ENCODE results near the gene POU6F2. TPM values are rescaled to one million over a fixed set of nuclear protein-coding genes. Genes with fewer than 3 reads are reported as not detected.

The POU6F2 gene
- total RNA-seq, 1 experiment from 2014 or later = 3.9 TPM

DNA sequence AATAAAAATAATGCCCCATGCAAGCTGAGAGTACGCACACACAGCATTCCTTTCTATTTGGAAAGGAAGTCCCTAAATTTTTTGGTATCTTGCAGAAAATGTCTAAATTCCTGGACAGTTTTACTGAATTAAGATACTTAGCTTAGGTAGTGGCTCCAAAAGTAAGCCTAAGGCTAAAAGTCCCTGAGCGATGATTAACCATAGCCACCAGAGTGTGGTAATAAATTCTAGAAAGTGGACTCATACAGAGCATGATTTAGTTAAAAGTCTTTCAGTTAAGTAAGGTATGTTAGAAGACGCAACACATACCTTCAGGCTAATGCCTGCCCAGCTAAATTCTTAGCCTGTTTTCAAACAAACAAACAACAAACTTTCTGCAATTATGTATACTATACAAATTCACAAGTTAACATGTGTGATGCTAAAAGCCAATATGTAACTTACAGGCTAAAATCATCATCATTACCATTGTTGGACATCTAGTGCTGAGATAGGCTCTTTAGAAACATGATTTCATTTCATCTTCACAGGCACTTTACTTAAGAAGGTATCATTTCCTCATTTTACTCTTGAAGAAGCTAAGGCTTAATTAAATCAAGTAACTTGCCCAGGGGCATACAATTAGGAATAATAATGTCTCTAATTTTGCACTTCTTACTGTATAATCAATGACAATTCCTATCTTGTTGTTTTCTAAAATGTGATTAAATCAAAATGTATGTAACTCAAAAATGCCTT, 327.1 kb downstream of the POU6F2 start:
- no peaks in the 10 kb centered on the region for H3K4me1 ChIP-seq
- no peaks in the 10 kb centered on the region for H3K9me3 Mint-ChIP-seq (ENCODE audit: unreplicated experiment)
- TF ChIP-seq CTCF (IDR thresholded peaks at IDR 0.05; ENCODE audit: insufficient read depth in 1 of 2, low read depth in 1 of 2, low read length in 1 of 2, severe bottlenecking in 1 of 2, unreplicated experiment in 1 of 2) = no peak
- peaks cover 12% of the 10 kb centered on the region for H3K27me3 Mint-ChIP-seq (ENCODE audit: insufficient read depth, unreplicated experiment)
- BruUV-seq (replicated peaks) = no TSS peak
- H3K4me1 Mint-ChIP-seq (ENCODE audit: low read depth, unreplicated experiment) = no peaks in the 10 kb centered on the region
- H3K4me3 Mint-ChIP-seq (ENCODE audit: unreplicated experiment) = no peak overlapping the region
- intact Hi-C loops (cut with micrococcal nuclease; ENCODE audit: unreplicated experiment) = loop anchor here (10.0 kb wide), 1 partner anchor 1220 kb away; no protein-coding TSS in a partner anchor
- H3K9me3 ChIP-seq = no peaks in the 10 kb centered on the region
- H3K4me3 ChIP-seq (ENCODE audit: low read depth, low read length) = no peak overlapping the region
- CTCF ChIA-PET = no interaction called here
- DNase-seq = no peak
- H3K36me3 Mint-ChIP-seq (ENCODE audit: insufficient read depth, unreplicated experiment) = no peaks in the 10 kb centered on the region
- no peaks in the 10 kb centered on the region for H3K36me3 ChIP-seq (ENCODE audit: control insufficient read depth, insufficient read depth, low read length)
- no peak overlapping the region for H3K27ac Mint-ChIP-seq (ENCODE audit: unreplicated experiment)
- no peaks in the 10 kb centered on the region for H3K27me3 ChIP-seq (replicated peaks; ENCODE audit: control insufficient read depth, insufficient read depth, low read length)
- POLR2A ChIA-PET = no interaction called here

- Mint-ChIP-seq H3K4me3 (ENCODE audit: unreplicated experiment) (no peak overlapping the region), H3K36me3 (ENCODE audit: insufficient read depth, unreplicated experiment) (no peaks in the 10 kb centered on the region), H3K27ac (ENCODE audit: unreplicated experiment) (no peak overlapping the region), H3K27me3 (ENCODE audit: insufficient read depth, unreplicated experiment) (peaks cover 7% of the 10 kb centered on the region), H3K9me3 (ENCODE audit: unreplicated experiment) (no peaks in the 10 kb centered on the region), H3K4me1 (ENCODE audit: low read depth, unreplicated experiment) (no peaks in the 10 kb centered on the region)
- DNase-seq = no peak
- Histone ChIP-seq H3K27me3 (replicated peaks; ENCODE audit: control insufficient read depth, insufficient read depth, low read length) (peaks cover 1% of the 10 kb centered on the region; the same call in 1 of the 2 replicates), H3K9me3 (no peaks in the 10 kb centered on the region), H3K4me1 (no peaks in the 10 kb centered on the region), H3K4me3 (ENCODE audit: low read depth, low read length) (no peak overlapping the region), H3K36me3 (ENCODE audit: control insufficient read depth, insufficient read depth, low read length) (no peaks in the 10 kb centered on the region)
- intact Hi-C loops (cut with micrococcal nuclease; ENCODE audit: unreplicated experiment) = loop anchor here (10.0 kb wide), 1 partner anchor 1221 kb away; no protein-coding TSS in a partner anchor
- BruUV-seq (replicated peaks) = no TSS peak
- ChIA-PET POLR2A (no interaction called here), CTCF (no interaction called here)
- TF ChIP-seq CTCF (IDR thresholded peaks at IDR 0.05; ENCODE audit: insufficient read depth in 1 of 2, low read depth in 1 of 2, low read length in 1 of 2, severe bottlenecking in 1 of 2, unreplicated experiment in 1 of 2) = no peak
These were observed 328.4 kb downstream of the POU6F2 start for GRCh38 chr7:39306016-39306570.

DNA sequence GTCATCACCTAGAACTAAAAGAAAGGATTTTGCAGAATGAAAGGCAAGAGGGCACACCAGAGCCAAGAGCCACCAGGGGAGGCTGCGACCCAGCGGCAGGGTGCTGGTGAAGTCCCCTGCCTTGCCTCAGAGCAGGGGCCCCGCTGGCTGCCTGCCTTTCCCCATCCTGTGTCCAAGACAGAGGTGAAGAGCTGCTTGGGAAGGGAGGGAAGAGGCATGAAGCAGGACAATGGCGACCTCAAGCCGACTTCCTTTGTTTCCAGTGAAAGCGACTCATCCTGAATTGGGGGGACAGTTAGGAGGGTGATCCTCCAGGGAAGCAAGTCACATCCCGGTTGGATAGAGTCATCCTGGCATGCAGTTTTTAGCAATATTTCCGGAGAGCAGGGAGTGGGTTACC, 333.0 kb downstream of the POU6F2 start:
- Mint-ChIP-seq H3K4me3 (ENCODE audit: unreplicated experiment) (no peak overlapping the region), H3K9me3 (ENCODE audit: unreplicated experiment) (no peaks in the 10 kb centered on the region), H3K27me3 (ENCODE audit: insufficient read depth, unreplicated experiment) (peaks cover 22% of the 10 kb centered on the region), H3K4me1 (ENCODE audit: low read depth, unreplicated experiment) (no peaks in the 10 kb centered on the region), H3K36me3 (ENCODE audit: insufficient read depth, unreplicated experiment) (no peaks in the 10 kb centered on the region), H3K27ac (ENCODE audit: unreplicated experiment) (no peak overlapping the region)
- ChIA-PET CTCF (no interaction called here), POLR2A (no interaction called here)
- peaks cover 1% of the 10 kb centered on the region; the same call in 1 of the 2 replicates for H3K27me3 ChIP-seq (replicated peaks; ENCODE audit: control insufficient read depth, insufficient read depth, low read length)
- no peak overlapping the region for H3K4me3 ChIP-seq (ENCODE audit: low read depth, low read length)
- no peak for DNase-seq
- H3K36me3 ChIP-seq (ENCODE audit: control insufficient read depth, insufficient read depth, low read length) = no peaks in the 10 kb centered on the region
- no peak for TF ChIP-seq CTCF (IDR thresholded peaks at IDR 0.05; ENCODE audit: insufficient read depth in 1 of 2, low read depth in 1 of 2, low read length in 1 of 2, severe bottlenecking in 1 of 2, unreplicated experiment in 1 of 2)
- no peaks in the 10 kb centered on the region for H3K4me1 ChIP-seq
- BruUV-seq (replicated peaks) = no TSS peak
- H3K9me3 ChIP-seq = no peaks in the 10 kb centered on the region
- intact Hi-C loops (cut with micrococcal nuclease; ENCODE audit: unreplicated experiment) = loop anchor here (10.0 kb wide), 1 partner anchor 154 kb away; no protein-coding TSS in a partner anchor

All from Caco-2 (cell line).